Right cardiac atrium (tissue), 5 donors: ENCODE measurements around the gene CALCA. TPM values are rescaled to one million over a fixed set of nuclear protein-coding genes. Genes with fewer than 3 reads are reported as not detected.

Source experiments
- ATAC-seq, 2 donors: fragments of 200-7000 bp; cut with Tn5 transposase; one replicate each; pipeline versions ENCODE4 v1.8.0 to v1.9.1; 2020; ENCODE audit warnings: moderate library complexity in 2 of 2, mild to moderate bottlenecking in 1 of 2
- DNase-seq, 3 donors: peaks; one replicate each; pipeline ENCODE4 v3.0.0-alpha.2; 2020
- H3K27ac ChIP-seq: one replicate; pipeline ENCODE4 v1.5.1; 2013; ENCODE audit warnings: mild to moderate bottlenecking, low read length, control low read depth, moderate library complexity
- H3K27me3 ChIP-seq: one replicate; pipeline ENCODE4 v1.6.1; 2013; ENCODE audit not compliant: control insufficient read depth, insufficient read depth
- H3K4me1 ChIP-seq: one replicate; pipeline ENCODE4 v1.6.1; 2013; ENCODE audit warnings: low read length; ENCODE audit not compliant: control insufficient read depth, insufficient read depth
- H3K4me3 ChIP-seq: one replicate; pipeline ENCODE4 v1.5.1; 2013; ENCODE audit warnings: low read length, control low read depth
- H3K9me3 ChIP-seq: one replicate; pipeline ENCODE4 v1.6.1; 2013; ENCODE audit warnings: low read length; ENCODE audit not compliant: control insufficient read depth
- WGBS: extraction: QIAGEN DNeasy Blood & Tissue Kit; methylation state at CpG from one replicate; pipeline ENCODE4 v1.1.7; 2013; 5-methylcytosine and 5-hydroxymethylcytosine counted together
- intact Hi-C, 4 donors: fragments of 100-400 bp; cut with DNase I; formaldehyde crosslinking; loops; one replicate each; pipeline versions ENCODE4 v1.11.0 to v1.14.0; 2022 to 2023
- polyA plus RNA-seq: library from polyadenylated mRNA; stranded (reverse); fragments of 200-250 nt; gene quantifications from one replicate; pipeline ENCODE4 v1.2.3, GENCODE V29; 2013
- total RNA-seq, 4 donors: library from RNA; stranded (reverse); fragmentation: NEBNext Ultra II Directional; extraction: Animal tissue kit (Norgen Biotek cat#: 25700); gene quantifications; one replicate each; pipeline ENCODE4 v1.2.1, GENCODE V29; 2021
- donor health status: healthy with polysubstance abuse.
- donor health status: DM: no; HTN: yes; CAD: no.
- donor health status: DM: no; HTN: no; CAD: no.
- donor health status: DM: no; HTN: yes; CAD: no; lungs with severe emphysema.
- donor health status: DM: yes; HTN: yes; CAD: no.

The CALCA gene
- total and polyA plus RNA-seq, 5 donors = 0.20 TPM; not detected in 4

GRCh38 chr11:14938936-14939335 is 33.2 kb downstream of the CALCA start:
- intact Hi-C loops = no loop called here
- ATAC-seq = no peak
- Histone ChIP-seq H3K9me3 (no peaks in the 10 kb centered on the region), H3K27me3 (no peaks in the 10 kb centered on the region), H3K4me1 (no peaks in the 10 kb centered on the region), H3K27ac (no peak overlapping the region), H3K4me3 (no peak overlapping the region)
- DNase-seq = no peak
- 40% methylated on average over 1 of the region's 1 CpG for WGBS

DNA sequence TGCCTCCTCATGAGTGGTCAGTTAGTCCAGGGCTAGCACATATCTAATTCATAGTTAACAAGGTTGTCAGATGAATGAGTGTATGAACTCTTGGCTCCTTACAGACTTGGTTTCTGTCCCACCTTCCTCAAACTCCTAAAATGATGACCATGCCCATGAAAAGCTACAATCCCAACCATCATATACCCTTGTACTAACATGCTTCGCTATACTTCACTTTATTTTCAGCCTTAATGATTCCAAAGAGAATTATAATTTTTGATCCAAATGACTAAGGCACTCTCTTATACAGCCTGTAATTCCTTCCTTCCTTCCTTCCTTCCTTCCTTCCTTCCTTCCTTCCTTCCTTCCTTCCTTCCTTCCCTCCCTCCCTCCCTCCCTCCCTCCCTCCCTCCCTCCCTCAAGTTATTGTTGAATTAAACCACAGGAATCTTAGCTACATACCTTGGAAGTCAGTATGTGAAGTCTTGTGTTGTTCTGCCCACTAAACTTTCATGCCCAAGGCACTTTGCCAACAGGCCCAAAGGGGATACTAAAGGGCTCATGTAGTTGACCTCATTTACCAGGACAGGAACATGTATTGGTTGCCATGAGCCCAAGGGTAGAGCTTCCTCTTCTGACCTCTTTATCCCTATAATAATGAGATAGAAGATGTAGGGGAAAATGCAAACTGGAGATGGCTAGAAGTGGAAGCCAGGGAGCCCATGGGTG is 37.4 kb downstream of the CALCA start:
- DNase-seq (peak in 1 of 3 donors; percentile 35), ATAC-seq (no peak)
- no peaks in the 10 kb centered on the region for H3K27me3 ChIP-seq
- no peak overlapping the region for H3K27ac ChIP-seq
- WGBS = 88% methylated on average over 1 of the region's 1 CpG
- no peak overlapping the region for H3K4me3 ChIP-seq
- no peaks in the 10 kb centered on the region for H3K4me1 ChIP-seq
- no peaks in the 10 kb centered on the region for H3K9me3 ChIP-seq
- intact Hi-C loops = no loop called here

DNA sequence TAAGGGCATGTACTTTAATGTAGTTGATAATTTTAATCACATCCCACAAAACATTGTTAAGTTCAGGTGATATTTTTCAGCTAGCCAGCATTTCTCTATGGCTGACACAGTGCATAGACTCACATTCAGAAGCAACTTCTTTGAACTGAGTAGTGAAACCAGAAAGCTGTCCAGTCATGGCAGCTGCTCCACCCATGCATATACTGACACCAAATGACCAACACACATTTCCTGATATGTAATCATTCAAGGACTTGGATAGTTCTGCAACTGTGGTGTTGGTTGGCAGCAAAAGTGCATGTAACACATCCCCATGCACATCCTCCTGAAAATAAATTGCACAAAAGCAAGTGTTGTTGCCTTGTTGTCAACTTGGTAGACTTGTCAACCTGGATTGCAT is 39.7 kb downstream of the CALCA start:
- intact Hi-C loops = no loop called here
- no peaks in the 10 kb centered on the region for H3K27me3 ChIP-seq
- H3K9me3 ChIP-seq = no peaks in the 10 kb centered on the region
- no peak for DNase-seq
- H3K4me3 ChIP-seq = no peak overlapping the region
- ATAC-seq = no peak
- no peak overlapping the region for H3K27ac ChIP-seq
- no peaks in the 10 kb centered on the region for H3K4me1 ChIP-seq

- DNase-seq = no peak
- no peaks in the 10 kb centered on the region for H3K4me1 ChIP-seq
- no peaks in the 10 kb centered on the region for H3K9me3 ChIP-seq
- no peaks in the 10 kb centered on the region for H3K27me3 ChIP-seq
- intact Hi-C loops = no loop called here
- WGBS = 42% methylated on average over 2 of the region's 2 CpGs
- ATAC-seq = no peak
- H3K27ac ChIP-seq = no peak overlapping the region
- no peak overlapping the region for H3K4me3 ChIP-seq
Observed at GRCh38 chr11:14930369-14930768, 41.8 kb downstream of the CALCA start.

DNA sequence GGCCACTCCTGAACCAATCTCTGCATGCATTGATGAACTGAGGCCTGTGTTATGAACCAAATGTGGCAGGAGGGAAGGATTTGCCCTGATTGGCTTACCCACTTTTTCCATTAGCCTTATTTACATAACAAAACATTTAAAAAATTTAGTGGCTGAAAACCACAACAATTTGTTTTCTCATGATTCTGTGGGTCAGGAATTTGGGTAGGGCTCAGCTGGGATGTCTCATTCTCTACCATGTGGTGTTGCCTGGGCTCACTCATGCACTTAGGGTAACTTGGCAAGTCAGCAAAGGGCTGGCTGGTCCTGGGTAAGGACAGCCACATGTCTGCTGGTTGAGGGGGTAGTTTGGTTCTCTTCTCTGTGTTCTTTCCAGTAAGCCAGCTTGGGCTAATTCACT is 45.0 kb downstream of the CALCA start:
- Histone ChIP-seq H3K4me3 (no peak overlapping the region), H3K27ac (no peak overlapping the region), H3K9me3 (no peaks in the 10 kb centered on the region), H3K4me1 (no peaks in the 10 kb centered on the region), H3K27me3 (no peaks in the 10 kb centered on the region)
- no peak for ATAC-seq
- no peak for DNase-seq
- intact Hi-C loops = no loop called here

DNA sequence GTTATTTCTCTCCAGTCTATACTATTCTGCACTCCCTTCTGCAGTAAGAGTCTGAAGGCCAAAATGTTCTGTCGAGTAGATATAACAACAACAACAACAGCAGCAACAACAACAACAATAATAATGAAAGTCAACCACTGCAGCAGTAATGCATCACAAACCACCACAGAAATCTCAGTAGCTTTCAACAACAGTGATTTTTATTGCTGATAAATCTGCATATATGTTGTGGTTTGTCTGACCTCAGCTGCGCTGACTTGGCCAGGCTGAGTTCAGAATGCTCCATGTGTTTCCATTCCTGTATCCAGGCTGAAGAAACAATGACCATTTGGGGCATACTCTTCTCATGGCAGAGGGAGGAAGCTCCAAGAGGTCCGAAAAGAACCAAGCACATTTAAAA is 47.8 kb downstream of the CALCA start:
- 88% methylated on average over 3 of the region's 3 CpGs for WGBS
- H3K4me3 ChIP-seq = no peak overlapping the region
- no peaks in the 10 kb centered on the region for H3K9me3 ChIP-seq
- no peak for ATAC-seq
- no peak overlapping the region for H3K27ac ChIP-seq
- no peak for DNase-seq
- H3K27me3 ChIP-seq = no peaks in the 10 kb centered on the region
- intact Hi-C loops = no loop called here
- H3K4me1 ChIP-seq = no peaks in the 10 kb centered on the region

Other genes with a start within 250 kb of the CALCA start
- 1 to 10 TPM; 8.2 to 9.8 (median 9.0) TPM for gene CYP2R1, start 80.1 kb downstream of the CALCA start, total RNA-seq
- gene CYP2R1, start 80.1 kb downstream of the CALCA start, polyA plus RNA-seq = 7.7 TPM
- under 1 TPM in 2 of 4 donors, not detected in 2; 0.09 to 0.17 TPM for gene CALCB, start 101.2 kb upstream of the CALCA start, total RNA-seq
- 0.05 TPM for gene CALCB, start 101.2 kb upstream of the CALCA start, polyA plus RNA-seq
- gene INSC, start 142.6 kb upstream of the CALCA start, total RNA-seq = 1 to 10 TPM in 2 of 4 donors, under 1 TPM in 2; 0.91 to 1.0 (median 0.99) TPM
- gene INSC, start 142.6 kb upstream of the CALCA start, polyA plus RNA-seq = 0.95 TPM